NCI-H2081 treated with DMSO at 0.1 percent for 48 hours (cell line): ENCODE data around the gene SERPINA3.

Source experiments
- DNase-seq: peaks from one replicate; lab custom pipeline; 2025; lab: John Stamatoyannopoulos, UW

SERPINA3 gene

GRCh38 chr14:94656043-94656442 is 43.9 kb downstream of the SERPINA3 start:
- no peak for DNase-seq

GRCh38 chr14:94659256-94659655 is 47.1 kb downstream of the SERPINA3 start:
- no peak for DNase-seq

- no peak for DNase-seq
Measured at GRCh38 chr14:94659901-94660300, 47.7 kb downstream of the SERPINA3 start.

DNA sequence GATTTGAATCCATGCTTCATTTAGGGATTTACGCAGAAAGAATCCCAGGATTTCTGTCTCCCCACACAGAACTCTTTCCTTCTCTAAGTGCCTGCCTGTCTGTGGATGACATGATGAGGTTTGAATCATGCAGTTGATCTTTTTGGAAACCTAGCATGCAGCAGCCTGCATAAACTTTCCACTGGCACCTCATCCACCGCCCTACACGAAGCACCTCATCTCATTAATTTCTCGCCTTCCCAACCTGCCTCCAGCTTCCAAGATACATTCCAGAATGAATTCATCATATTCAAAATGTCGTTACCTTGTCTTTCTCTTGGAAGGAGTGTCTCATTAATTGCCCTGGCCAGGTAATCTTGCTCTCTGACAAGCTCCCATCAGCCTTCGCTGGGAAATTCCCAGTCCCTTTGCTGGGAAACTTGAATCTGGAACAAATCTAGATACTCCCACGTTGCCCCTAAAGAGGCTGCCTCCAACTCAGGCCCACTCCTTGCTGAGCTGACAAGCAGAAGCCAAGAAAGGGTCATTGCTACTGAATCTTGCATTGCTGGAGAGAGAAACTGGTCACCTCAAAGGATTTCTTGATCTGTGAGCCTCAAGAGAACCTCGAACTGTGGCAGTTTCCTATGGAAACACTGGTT is 48.2 kb downstream of the SERPINA3 start:
- DNase-seq, result no peak

GRCh38 chr14:94663538-94663937 is 51.3 kb downstream of the SERPINA3 start:
- DNase-seq, result no peak

- DNase-seq, result no peak
Measured at GRCh38 chr14:94663965-94664704, 51.9 kb downstream of the SERPINA3 start.

GRCh38 chr14:94665121-94665520 is 52.9 kb downstream of the SERPINA3 start:
- no peak for DNase-seq

DNA sequence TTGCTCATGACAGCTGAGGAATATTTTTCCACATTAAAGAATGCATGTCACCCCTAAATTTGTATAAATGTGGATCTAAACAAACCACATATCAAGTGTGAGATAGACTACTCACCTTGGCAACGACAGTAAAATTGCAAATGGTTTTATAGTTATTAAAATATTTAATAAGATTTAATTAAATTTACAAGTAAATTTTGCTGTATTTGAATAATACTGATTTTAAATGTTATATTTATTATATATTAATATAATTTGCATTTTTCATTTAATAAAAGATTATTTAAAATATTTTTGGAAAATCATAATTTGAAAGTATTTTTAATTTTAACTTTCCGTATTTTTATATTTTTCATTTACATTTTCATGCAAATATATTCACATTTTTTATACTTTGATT is 53.4 kb downstream of the SERPINA3 start:
- DNase-seq, result no peak

DNA sequence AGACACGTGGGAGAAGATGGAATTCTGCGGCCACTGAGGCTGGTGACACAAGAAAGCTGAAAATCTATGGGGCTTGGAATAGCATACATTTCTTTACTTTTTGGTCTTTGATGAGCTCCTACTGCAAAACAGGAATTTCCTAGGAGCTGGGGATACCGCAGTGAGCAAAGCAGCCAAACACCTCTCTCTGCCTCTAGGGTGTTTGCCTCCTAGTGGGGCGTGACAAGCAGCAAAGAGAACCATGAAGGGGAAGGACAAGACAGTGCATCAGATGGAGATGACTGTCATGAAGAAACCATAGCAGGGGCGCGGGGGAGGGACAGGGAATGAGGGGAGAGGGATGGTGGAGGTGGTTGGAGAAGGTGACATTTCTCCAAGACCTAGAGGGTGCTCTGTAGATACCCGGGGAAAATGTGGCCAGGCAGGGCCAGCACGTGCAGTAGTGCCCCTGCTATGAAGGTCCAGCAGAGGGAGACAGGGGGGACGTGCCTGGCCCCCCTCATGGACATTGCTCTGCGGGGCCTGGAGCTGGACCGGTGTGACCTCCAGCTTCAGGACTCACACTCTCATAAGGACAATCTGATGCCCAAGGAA is 58.6 kb downstream of the SERPINA3 start:
- no peak for DNase-seq

- DNase-seq, result no peak
Measured at GRCh38 chr14:94671870-94672444, 59.8 kb downstream of the SERPINA3 start.

DNA sequence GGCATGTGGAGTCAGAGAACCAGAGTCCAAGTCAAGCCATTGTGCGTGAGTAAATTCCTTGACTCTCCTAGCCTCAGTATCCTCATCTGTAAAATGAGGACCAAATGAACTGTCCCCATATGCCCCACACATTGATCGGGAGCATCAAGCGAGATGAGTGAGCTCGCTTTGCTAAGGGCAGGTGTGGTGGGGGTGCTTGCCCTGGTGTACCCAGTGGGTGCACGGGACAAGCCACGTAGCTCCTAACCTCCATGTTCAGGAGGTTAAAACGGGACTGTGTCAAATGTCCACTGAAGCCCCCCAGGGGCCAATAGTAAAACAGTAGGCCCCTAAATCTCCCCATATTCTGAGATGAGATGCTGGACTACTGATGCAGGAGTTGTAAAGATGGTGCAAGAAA is 60.9 kb downstream of the SERPINA3 start:
- DNase-seq, result no peak
